ENCODE results near the gene TUBA3C. TPM values are rescaled to one million over a fixed set of nuclear protein-coding genes. Genes with fewer than 3 reads are reported as not detected.

The TUBA3C gene
- total RNA-seq, 2 experiments from 2014 or later: not detected

GRCh38 chr13:19171563-19171962 lies 10.1 kb downstream of the TUBA3C start:
- no peak overlapping the region for H3K4me2 ChIP-seq (ENCODE audit: low read length)
- H3K27ac ChIP-seq (ENCODE audit: low read depth, low read length, poor library complexity, severe bottlenecking): no peak overlapping the region
- ChIA-PET CTCF (ENCODE audit: unreplicated experiment) (no interaction called here), POLR2A (no interaction called here)
- intact Hi-C loops (cut with micrococcal nuclease; ENCODE audit: unreplicated experiment): no loop called here
- no peaks in the 10 kb centered on the region for H3K4me1 ChIP-seq (ENCODE audit: insufficient read depth, low read length, poor library complexity, severe bottlenecking)
- H3K79me2 ChIP-seq (ENCODE audit: insufficient read depth, low read depth, low read length): no peaks in the 10 kb centered on the region
- no peak for TF ChIP-seq EZH2phosphoT487 (IDR thresholded peaks at IDR 0.05; ENCODE audit: borderline replicate concordance, low read depth, low read length)
- TF ChIP-seq, protein P1, sequence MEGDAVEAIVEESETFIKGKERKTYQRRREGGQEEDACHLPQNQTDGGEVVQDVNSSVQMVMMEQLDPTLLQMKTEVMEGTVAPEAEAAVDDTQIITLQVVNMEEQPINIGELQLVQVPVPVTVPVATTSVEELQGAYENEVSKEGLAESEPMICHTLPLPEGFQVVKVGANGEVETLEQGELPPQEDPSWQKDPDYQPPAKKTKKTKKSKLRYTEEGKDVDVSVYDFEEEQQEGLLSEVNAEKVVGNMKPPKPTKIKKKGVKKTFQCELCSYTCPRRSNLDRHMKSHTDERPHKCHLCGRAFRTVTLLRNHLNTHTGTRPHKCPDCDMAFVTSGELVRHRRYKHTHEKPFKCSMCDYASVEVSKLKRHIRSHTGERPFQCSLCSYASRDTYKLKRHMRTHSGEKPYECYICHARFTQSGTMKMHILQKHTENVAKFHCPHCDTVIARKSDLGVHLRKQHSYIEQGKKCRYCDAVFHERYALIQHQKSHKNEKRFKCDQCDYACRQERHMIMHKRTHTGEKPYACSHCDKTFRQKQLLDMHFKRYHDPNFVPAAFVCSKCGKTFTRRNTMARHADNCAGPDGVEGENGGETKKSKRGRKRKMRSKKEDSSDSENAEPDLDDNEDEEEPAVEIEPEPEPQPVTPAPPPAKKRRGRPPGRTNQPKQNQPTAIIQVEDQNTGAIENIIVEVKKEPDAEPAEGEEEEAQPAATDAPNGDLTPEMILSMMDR (conservative IDR thresholded peaks at IDR 0.05; ENCODE audit: low read length): no peak
- BruUV-seq (replicated peaks): no TSS peak
- no peak for DNase-seq (ENCODE audit: low spot score)
- H3K36me3 ChIP-seq (ENCODE audit: insufficient read depth, low read length): no peaks in the 10 kb centered on the region
- H3K9me2 ChIP-seq (ENCODE audit: insufficient read depth, low read length): no peaks in the 10 kb centered on the region
- H3K9me3 ChIP-seq (ENCODE audit: low read length): no peaks in the 10 kb centered on the region
- no peak overlapping the region for H3K4me3 ChIP-seq (ENCODE audit: low read depth, low read length, poor library complexity, severe bottlenecking)
- no peak overlapping the region for H2AFZ ChIP-seq (ENCODE audit: low read length)
- H4K20me1 ChIP-seq (ENCODE audit: insufficient read depth, low read length): no peaks in the 10 kb centered on the region

DNA sequence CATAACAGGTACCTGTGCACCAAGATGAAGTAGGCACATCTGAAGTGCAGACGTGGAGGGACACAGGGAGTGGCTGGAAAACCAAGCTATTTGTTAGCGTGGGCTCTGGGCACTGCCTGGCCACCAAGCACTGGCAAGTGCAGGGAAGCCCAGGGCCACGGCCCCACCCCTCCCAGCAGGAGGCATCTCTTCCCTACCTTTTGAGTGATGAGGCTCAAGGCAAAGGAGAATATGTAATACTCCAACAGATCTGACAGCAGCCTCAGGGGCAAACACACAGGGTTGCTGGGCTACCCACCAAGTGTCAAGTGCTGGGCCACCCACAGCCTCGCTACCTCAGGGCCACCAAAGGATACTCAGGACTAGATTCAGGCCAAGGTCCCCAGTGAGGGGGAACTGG lies 11.6 kb downstream of the TUBA3C start:
- no peak overlapping the region for H3K4me3 ChIP-seq (ENCODE audit: low read depth, low read length, poor library complexity, severe bottlenecking)
- no peaks in the 10 kb centered on the region for H3K9me3 ChIP-seq (ENCODE audit: low read length)
- ChIA-PET POLR2A (no interaction called here), CTCF (ENCODE audit: unreplicated experiment) (no interaction called here)
- H3K36me3 ChIP-seq (ENCODE audit: insufficient read depth, low read length): no peaks in the 10 kb centered on the region
- H3K9me2 ChIP-seq (ENCODE audit: insufficient read depth, low read length): no peaks in the 10 kb centered on the region
- no peaks in the 10 kb centered on the region for H4K20me1 ChIP-seq (ENCODE audit: insufficient read depth, low read length)
- no peak overlapping the region for H3K27ac ChIP-seq (ENCODE audit: low read depth, low read length, poor library complexity, severe bottlenecking)
- no peak for TF ChIP-seq EZH2phosphoT487 (IDR thresholded peaks at IDR 0.05; ENCODE audit: borderline replicate concordance, low read depth, low read length)
- TF ChIP-seq, protein P1 (conservative IDR thresholded peaks at IDR 0.05; ENCODE audit: low read length): no peak
- H2AFZ ChIP-seq (ENCODE audit: low read length): no peak overlapping the region
- no peak for DNase-seq (ENCODE audit: low spot score)
- no TSS peak for BruUV-seq (replicated peaks)
- no peak overlapping the region for H3K4me2 ChIP-seq (ENCODE audit: low read length)
- no peaks in the 10 kb centered on the region for H3K4me1 ChIP-seq (ENCODE audit: insufficient read depth, low read length, poor library complexity, severe bottlenecking)
- intact Hi-C loops (cut with micrococcal nuclease; ENCODE audit: unreplicated experiment): no loop called here
- no peaks in the 10 kb centered on the region for H3K79me2 ChIP-seq (ENCODE audit: insufficient read depth, low read depth, low read length)

DNA sequence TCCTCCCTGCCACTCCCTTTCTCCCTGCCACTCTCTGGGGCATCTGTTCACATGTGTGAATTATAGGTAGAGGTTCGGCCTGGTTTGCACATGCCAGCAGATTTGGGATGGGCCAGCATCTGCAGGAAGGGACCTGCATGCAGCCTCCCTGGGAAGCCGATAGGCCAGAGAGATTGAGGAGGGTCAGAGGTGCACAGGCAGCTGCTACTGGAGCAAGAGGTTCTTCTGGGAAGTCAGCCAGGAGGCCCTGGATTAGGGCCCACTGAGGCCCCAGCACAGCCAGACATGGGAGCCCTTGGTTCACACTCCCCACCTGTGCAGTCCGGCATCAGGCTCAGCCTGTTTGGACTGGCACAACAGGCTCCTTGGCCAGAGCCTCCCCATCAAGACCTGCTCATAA lies 12.1 kb downstream of the TUBA3C start:
- Histone ChIP-seq H3K9me3 (ENCODE audit: low read length) (no peaks in the 10 kb centered on the region), H3K36me3 (ENCODE audit: insufficient read depth, low read length) (no peaks in the 10 kb centered on the region), H3K4me1 (ENCODE audit: insufficient read depth, low read length, poor library complexity, severe bottlenecking) (no peaks in the 10 kb centered on the region), H3K27ac (ENCODE audit: low read depth, low read length, poor library complexity, severe bottlenecking) (no peak overlapping the region), H4K20me1 (ENCODE audit: insufficient read depth, low read length) (no peaks in the 10 kb centered on the region), H2AFZ (ENCODE audit: low read length) (no peak overlapping the region), H3K9me2 (ENCODE audit: insufficient read depth, low read length) (no peaks in the 10 kb centered on the region), H3K4me2 (ENCODE audit: low read length) (no peak overlapping the region), H3K4me3 (ENCODE audit: low read depth, low read length, poor library complexity, severe bottlenecking) (no peak overlapping the region), H3K79me2 (ENCODE audit: insufficient read depth, low read depth, low read length) (no peaks in the 10 kb centered on the region)
- ChIA-PET POLR2A (no interaction called here), CTCF (ENCODE audit: unreplicated experiment) (no interaction called here)
- BruUV-seq (replicated peaks): no TSS peak
- no peak for DNase-seq (ENCODE audit: low spot score)
- TF ChIP-seq, protein P1 (conservative IDR thresholded peaks at IDR 0.05; ENCODE audit: low read length): no peak
- no peak for TF ChIP-seq EZH2phosphoT487 (IDR thresholded peaks at IDR 0.05; ENCODE audit: borderline replicate concordance, low read depth, low read length)
- intact Hi-C loops (cut with micrococcal nuclease; ENCODE audit: unreplicated experiment): no loop called here

Measured in OCI-LY7 (cell line).